PC-9 (cell line): ENCODE measurements around the gene ITGA3.

ENCODE experiments used
- EZH2 ChIP-seq: fragments of 200-600 bp; sonication (generic); IDR thresholded peaks from 2 replicates; pipeline ENCODE4 v1.8.0; 2017; ENCODE audit warnings: antibody characterized with exemption, low read depth
- TF ChIP-seq, protein P1 (sequence below): fragments of 200-600 bp; sonication (generic); conservative IDR thresholded peaks from 2 replicates; pipeline ENCODE4 v1.6.1; 2017; ENCODE audit warnings: mixed run types, antibody characterized with exemption, mild to moderate bottlenecking, moderate library complexity

DNA sequence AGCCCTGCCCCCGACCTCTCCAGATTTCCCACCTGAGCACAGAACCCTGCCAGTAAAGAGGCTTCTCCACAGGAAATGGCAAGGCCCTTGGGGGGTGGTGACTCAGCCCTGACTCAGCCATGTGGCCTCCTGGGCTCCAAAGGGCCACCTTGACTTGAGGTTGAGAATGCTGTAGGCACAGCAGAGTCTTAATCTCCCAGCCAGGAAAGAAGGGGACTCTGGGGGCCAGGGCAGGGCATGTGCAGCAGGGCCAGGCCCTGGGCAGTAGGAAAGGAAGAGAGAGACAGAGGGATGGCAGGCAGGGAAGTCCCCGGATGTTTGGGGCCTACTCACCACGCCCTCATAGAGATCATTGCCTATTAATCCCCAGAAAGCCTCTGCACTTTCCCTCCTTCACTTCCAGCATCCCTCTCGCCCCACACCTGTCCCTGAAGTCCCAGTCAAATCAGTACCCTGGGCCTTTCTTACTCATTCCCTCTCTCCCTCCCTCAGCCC is 4.8 kb upstream of the ITGA3 start:
- TF ChIP-seq, protein P1, sequence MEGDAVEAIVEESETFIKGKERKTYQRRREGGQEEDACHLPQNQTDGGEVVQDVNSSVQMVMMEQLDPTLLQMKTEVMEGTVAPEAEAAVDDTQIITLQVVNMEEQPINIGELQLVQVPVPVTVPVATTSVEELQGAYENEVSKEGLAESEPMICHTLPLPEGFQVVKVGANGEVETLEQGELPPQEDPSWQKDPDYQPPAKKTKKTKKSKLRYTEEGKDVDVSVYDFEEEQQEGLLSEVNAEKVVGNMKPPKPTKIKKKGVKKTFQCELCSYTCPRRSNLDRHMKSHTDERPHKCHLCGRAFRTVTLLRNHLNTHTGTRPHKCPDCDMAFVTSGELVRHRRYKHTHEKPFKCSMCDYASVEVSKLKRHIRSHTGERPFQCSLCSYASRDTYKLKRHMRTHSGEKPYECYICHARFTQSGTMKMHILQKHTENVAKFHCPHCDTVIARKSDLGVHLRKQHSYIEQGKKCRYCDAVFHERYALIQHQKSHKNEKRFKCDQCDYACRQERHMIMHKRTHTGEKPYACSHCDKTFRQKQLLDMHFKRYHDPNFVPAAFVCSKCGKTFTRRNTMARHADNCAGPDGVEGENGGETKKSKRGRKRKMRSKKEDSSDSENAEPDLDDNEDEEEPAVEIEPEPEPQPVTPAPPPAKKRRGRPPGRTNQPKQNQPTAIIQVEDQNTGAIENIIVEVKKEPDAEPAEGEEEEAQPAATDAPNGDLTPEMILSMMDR: no peak
- no peak for TF ChIP-seq EZH2
